KG1 (cell line): ENCODE results near the gene TMEM238.
"Not testable (repeated sequence)": the region's sequence is repeated elsewhere in the genome, so short reads cannot be mapped to it uniquely, and the experiment has no call there.

Source experiments
- DNase-seq: peaks from one replicate; lab custom pipeline; 2025; lab: John Stamatoyannopoulos, UW

TMEM238 gene

GRCh38 chr19:55401390-55401789 is 17.3 kb upstream of the TMEM238 start:
- not testable (repeated sequence) for DNase-seq

- no peak for DNase-seq
Observed at GRCh38 chr19:55400281-55401087, 16.4 kb upstream of the TMEM238 start.

GRCh38 chr19:55398200-55398925 is 14.3 kb upstream of the TMEM238 start:
- no peak for DNase-seq

GRCh38 chr19:55392820-55393761 is 9.0 kb upstream of the TMEM238 start:
- DNase-seq, result no peak

- no peak for DNase-seq
Observed at GRCh38 chr19:55391702-55392615, 7.9 kb upstream of the TMEM238 start.

- DNase-seq, result no peak
Observed at GRCh38 chr19:55391191-55391670, 7.1 kb upstream of the TMEM238 start.

- DNase-seq, result no peak
Observed at GRCh38 chr19:55390461-55390880, 6.4 kb upstream of the TMEM238 start.

GRCh38 chr19:55389386-55390317 is 5.6 kb upstream of the TMEM238 start:
- DNase-seq, result no peak

- no peak for DNase-seq
Observed at GRCh38 chr19:55387736-55388497, 3.8 kb upstream of the TMEM238 start.

GRCh38 chr19:55386493-55386971 is 2.4 kb upstream of the TMEM238 start:
- DNase-seq, result no peak

GRCh38 chr19:55385724-55386492 is 1.8 kb upstream of the TMEM238 start, which contains the start of gene RPL28:
Gene RPL28 (plus strand): TSS chr19:55385932. CDS start chr19:55386358, 426 bp downstream.
- DNase-seq, result peak; percentile 100

GRCh38 chr19:55384920-55385723 is 1.0 kb upstream of the TMEM238 start:
- peak; percentile 100 for DNase-seq

GRCh38 chr19:55383279-55384130 is 587 bp downstream of the TMEM238 start:
- peak; percentile 26 for DNase-seq

GRCh38 chr19:55382522-55383054 is 1.5 kb downstream of the TMEM238 start:
- no peak for DNase-seq

- DNase-seq, result no peak
Observed at GRCh38 chr19:55382013-55382412, 2.1 kb downstream of the TMEM238 start.

GRCh38 chr19:55379174-55379573 is 4.9 kb downstream of the TMEM238 start:
- DNase-seq, result no peak
